HCT116 (cell line): ENCODE measurements around the gene CUX1. TPM values are rescaled to one million over a fixed set of nuclear protein-coding genes. Genes with fewer than 3 reads are reported as not detected.

Source experiments
- ATAC-seq: fragments of 200-7000 bp; cut with Tn5 transposase; 2 replicates; pipeline ENCODE4 v1.9.1; 2020; ENCODE audit warnings: mild to moderate bottlenecking, moderate library complexity
- BruUV-seq: library from RNA; stranded (reverse); fragments of 400-500 nt; replicated peaks from 2 replicates; lab custom pipeline; 2021; lab: Mats Ljungman, UMichigan
- CTCF ChIA-PET: fragments of 300-600 bp; sonication (Branson Sonifier 250); formaldehyde crosslinking; loops from one replicate; lab custom pipeline; 2021; ENCODE audit warnings: antibody characterized with exemption; lab: Charles Lee
- POLR2A ChIA-PET: fragments of 300-600, 350-600 bp; sonication (Branson Sonifier 250); formaldehyde crosslinking; loops from one replicate; lab custom pipeline; 2021; ENCODE audit warnings: antibody characterized with exemption; lab: Charles Lee
- RAD21 ChIA-PET, 2 experiments: fragments of 300-600 bp; sonication (Branson Sonifier 250); formaldehyde crosslinking; loops; one replicate each; lab custom pipeline; 2023; ENCODE audit warnings: low total read pairs in 2 of 2; ENCODE audit not compliant: uncharacterized antibody in 2 of 2, unreplicated experiment in 2 of 2, low non-redundant PET in 1 of 2; lab: Charles Lee
- DNase-seq: peaks from one replicate; pipeline ENCODE4 v3.0.0-alpha.2; 2010; ENCODE audit warnings: low read depth, low spot score
- H2AFZ ChIP-seq: fragments of 200-600 bp; shearing (Covaris generic), sonication (generic); 2 replicates; pipeline ENCODE4 v1.6.1; 2017; ENCODE audit warnings: low read depth, mixed run types, mixed read lengths, antibody characterized with exemption, low read length; ENCODE audit not compliant: poor library complexity, severe bottlenecking
- H3K27ac ChIP-seq: 2 replicates; pipeline ENCODE4 v1.5.1; 2012; ENCODE audit warnings: low read depth, low read length
- H3K27me3 ChIP-seq: fragments of 200-600 bp; sonication (generic); 2 replicates; pipeline ENCODE4 v1.6.1; 2016; ENCODE audit warnings: mixed run types, low read length, mixed read lengths; ENCODE audit not compliant: insufficient read depth
- H3K36me3 ChIP-seq, 2 experiments: fragments of 200-500 bp in 1 of 2; fragments of 200-600 bp in 1 of 2; sonication (Bioruptor generic) in 1 of 2; sonication (generic) in 1 of 2; 2 replicates each; pipeline versions ENCODE4 v1.5.1 to v1.6.1; 2014 to 2016; ENCODE audit warnings: low read length in 2 of 2, inconsistent platforms in 1 of 2, mixed read lengths in 1 of 2, mixed run types in 1 of 2; ENCODE audit not compliant: insufficient read depth in 2 of 2, control insufficient read depth in 1 of 2
- H3K4me1 ChIP-seq, 2 experiments: fragments of 200-600 bp in 1 of 2; sonication (generic) in 1 of 2; 2 replicates each; pipeline versions ENCODE4 v1.5.1 to v1.6.1; 2012 to 2017; ENCODE audit warnings: low read length in 2 of 2, inconsistent platforms in 1 of 2, mild to moderate bottlenecking in 1 of 2, mixed read lengths in 1 of 2, mixed run types in 1 of 2, moderate library complexity in 1 of 2; ENCODE audit not compliant: insufficient read depth in 2 of 2, control insufficient read depth in 1 of 2
- H3K4me2 ChIP-seq: fragments of 200-600 bp; sonication (generic); 2 replicates; pipeline ENCODE4 v1.6.1; 2017; ENCODE audit warnings: mixed run types, low read length, mixed read lengths
- H3K4me3 ChIP-seq, 2 experiments: fragments of 200-600 bp in 1 of 2; sonication (generic) in 1 of 2; replicated peaks in 1 of 2; 2 replicates each; pipeline ENCODE4 v1.5.1; 2011 to 2016; ENCODE audit warnings: low read length in 2 of 2, control low read depth in 1 of 2, low read depth in 1 of 2, mild to moderate bottlenecking in 1 of 2, mixed read lengths in 1 of 2, mixed run types in 1 of 2
- H3K79me2 ChIP-seq: fragments of 200-600 bp; sonication (generic); 2 replicates; pipeline ENCODE4 v1.6.1; 2017; ENCODE audit warnings: mild to moderate bottlenecking, mixed run types, low read length, moderate library complexity, mixed read lengths; ENCODE audit not compliant: insufficient read depth
- H3K9ac ChIP-seq: fragments of 200-600 bp; sonication (generic); 2 replicates; pipeline ENCODE4 v1.6.1; 2016; ENCODE audit warnings: low read length, mixed read lengths
- H3K9me2 ChIP-seq: fragments of 200-600 bp; sonication (generic), shearing (Covaris generic); 2 replicates; pipeline ENCODE4 v1.6.1; 2017; ENCODE audit warnings: mixed run types, mild to moderate bottlenecking, moderate library complexity; ENCODE audit not compliant: insufficient read depth
- H3K9me3 ChIP-seq, 2 experiments: fragments of 200-500 bp in 1 of 2; fragments of 200-600 bp in 1 of 2; sonication (Bioruptor generic) in 1 of 2; sonication (generic) in 1 of 2; 2 replicates each; pipeline ENCODE4 v1.6.1; 2014 to 2017; ENCODE audit warnings: low read length in 2 of 2, mixed read lengths in 2 of 2, inconsistent platforms in 1 of 2, low read depth in 1 of 2, mild to moderate bottlenecking in 1 of 2, mixed run types in 1 of 2, moderate library complexity in 1 of 2; ENCODE audit not compliant: control insufficient read depth in 1 of 2, insufficient read depth in 1 of 2
- H4K20me1 ChIP-seq: fragments of 200-600 bp; sonication (generic), shearing (Covaris generic); 2 replicates; pipeline ENCODE4 v1.6.1; 2017; ENCODE audit warnings: mixed run types, mild to moderate bottlenecking, moderate library complexity; ENCODE audit not compliant: insufficient read depth
- CBX3 ChIP-seq: IDR thresholded peaks from 2 replicates; pipeline ENCODE4 v1.6.1; 2012; ENCODE audit warnings: low read depth
- CEBPB ChIP-seq: IDR thresholded peaks from 2 replicates; pipeline ENCODE4 v1.6.1; 2012; ENCODE audit warnings: low read depth
- ELF1 ChIP-seq: IDR thresholded peaks from 2 replicates; pipeline ENCODE4 v1.6.1; 2012; ENCODE audit warnings: low read depth, borderline replicate concordance
- FOSL1 ChIP-seq: IDR thresholded peaks from 2 replicates; pipeline ENCODE4 v1.6.1; 2012; ENCODE audit warnings: low read depth
- POLR2A ChIP-seq: IDR thresholded peaks from 2 replicates; pipeline ENCODE4 v1.7.0; 2011; ENCODE audit warnings: borderline replicate concordance; ENCODE audit not compliant: insufficient read depth, insufficient read length; ENCODE audit errors: extremely low read depth
- POLR2AphosphoS5 ChIP-seq: IDR thresholded peaks from 2 replicates; pipeline ENCODE4 v1.6.1; 2011; ENCODE audit warnings: mild to moderate bottlenecking, low read depth, low read length, moderate library complexity
- SRF ChIP-seq: IDR thresholded peaks from 2 replicates; pipeline ENCODE4 v1.6.1; 2012; ENCODE audit warnings: low read depth
- ZFX ChIP-seq: fragments of 450-650 bp; IDR thresholded peaks from 2 replicates; pipeline ENCODE4 v1.6.1; 2017
- intact Hi-C: fragments of 100-400 bp; cut with micrococcal nuclease; formaldehyde crosslinking; loops from 2 replicates; pipeline ENCODE4 v1.10.0; 2022
- total RNA-seq: library from RNA; stranded (reverse); gene quantifications from one replicate; pipeline ENCODE4 v1.2.1, GENCODE V29; 2021; ENCODE audit not compliant: unreplicated experiment
- TF ChIP-seq, protein P1 (sequence below): IDR thresholded peaks from 2 replicates; pipeline ENCODE4 v1.6.1; 2012; ENCODE audit warnings: low read depth
- TF ChIP-seq, protein P2 (sequence below), 3 experiments: fragments of 200-600 bp in 1 of 3; sonication (generic) in 1 of 3; IDR thresholded peaks in 2 of 3; conservative IDR thresholded peaks in 1 of 3; 2 replicates each; pipeline ENCODE4 v1.5.1; 2012 to 2017; ENCODE audit warnings: low read depth in 2 of 3, low read length in 2 of 3, antibody characterized with exemption in 1 of 3, borderline replicate concordance in 1 of 3, control low read depth in 1 of 3, mild to moderate bottlenecking in 1 of 3, mixed read lengths in 1 of 3, mixed run types in 1 of 3, moderate library complexity in 1 of 3; ENCODE audit not compliant: insufficient read depth in 1 of 3

CUX1 gene
- total RNA-seq, 1 experiment from 2014 or later, result 68.9 TPM

DNA sequence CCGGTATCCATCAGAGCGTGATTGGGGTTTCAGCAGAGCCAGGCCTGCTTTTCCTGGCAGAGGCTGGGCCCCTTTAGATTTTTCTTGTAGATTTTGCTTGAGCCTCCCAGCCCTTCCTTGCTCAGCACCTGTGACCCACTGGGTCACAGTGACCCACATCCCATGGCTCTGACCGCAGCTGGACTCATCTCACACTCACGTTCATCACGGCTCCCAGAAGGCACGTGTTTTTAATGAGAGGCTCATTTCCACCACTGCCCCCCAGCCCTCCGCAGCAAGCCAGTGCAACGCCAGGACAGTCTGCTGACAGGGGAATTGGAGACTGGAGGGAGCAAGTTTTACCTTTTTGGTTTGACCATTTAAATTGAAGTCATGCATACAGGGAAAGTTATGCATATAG, 155.7 kb downstream of the CUX1 start:
- DNase-seq, result no peak
- TF ChIP-seq ZFX (no peak), POLR2A (no peak), CEBPB (no peak), ELF1 (no peak), FOSL1 (no peak), POLR2AphosphoS5 (no peak), SRF (no peak), CBX3 (no peak)
- TF ChIP-seq, protein P1, sequence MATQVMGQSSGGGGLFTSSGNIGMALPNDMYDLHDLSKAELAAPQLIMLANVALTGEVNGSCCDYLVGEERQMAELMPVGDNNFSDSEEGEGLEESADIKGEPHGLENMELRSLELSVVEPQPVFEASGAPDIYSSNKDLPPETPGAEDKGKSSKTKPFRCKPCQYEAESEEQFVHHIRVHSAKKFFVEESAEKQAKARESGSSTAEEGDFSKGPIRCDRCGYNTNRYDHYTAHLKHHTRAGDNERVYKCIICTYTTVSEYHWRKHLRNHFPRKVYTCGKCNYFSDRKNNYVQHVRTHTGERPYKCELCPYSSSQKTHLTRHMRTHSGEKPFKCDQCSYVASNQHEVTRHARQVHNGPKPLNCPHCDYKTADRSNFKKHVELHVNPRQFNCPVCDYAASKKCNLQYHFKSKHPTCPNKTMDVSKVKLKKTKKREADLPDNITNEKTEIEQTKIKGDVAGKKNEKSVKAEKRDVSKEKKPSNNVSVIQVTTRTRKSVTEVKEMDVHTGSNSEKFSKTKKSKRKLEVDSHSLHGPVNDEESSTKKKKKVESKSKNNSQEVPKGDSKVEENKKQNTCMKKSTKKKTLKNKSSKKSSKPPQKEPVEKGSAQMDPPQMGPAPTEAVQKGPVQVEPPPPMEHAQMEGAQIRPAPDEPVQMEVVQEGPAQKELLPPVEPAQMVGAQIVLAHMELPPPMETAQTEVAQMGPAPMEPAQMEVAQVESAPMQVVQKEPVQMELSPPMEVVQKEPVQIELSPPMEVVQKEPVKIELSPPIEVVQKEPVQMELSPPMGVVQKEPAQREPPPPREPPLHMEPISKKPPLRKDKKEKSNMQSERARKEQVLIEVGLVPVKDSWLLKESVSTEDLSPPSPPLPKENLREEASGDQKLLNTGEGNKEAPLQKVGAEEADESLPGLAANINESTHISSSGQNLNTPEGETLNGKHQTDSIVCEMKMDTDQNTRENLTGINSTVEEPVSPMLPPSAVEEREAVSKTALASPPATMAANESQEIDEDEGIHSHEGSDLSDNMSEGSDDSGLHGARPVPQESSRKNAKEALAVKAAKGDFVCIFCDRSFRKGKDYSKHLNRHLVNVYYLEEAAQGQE, result no peak
- TF ChIP-seq, protein P2, sequence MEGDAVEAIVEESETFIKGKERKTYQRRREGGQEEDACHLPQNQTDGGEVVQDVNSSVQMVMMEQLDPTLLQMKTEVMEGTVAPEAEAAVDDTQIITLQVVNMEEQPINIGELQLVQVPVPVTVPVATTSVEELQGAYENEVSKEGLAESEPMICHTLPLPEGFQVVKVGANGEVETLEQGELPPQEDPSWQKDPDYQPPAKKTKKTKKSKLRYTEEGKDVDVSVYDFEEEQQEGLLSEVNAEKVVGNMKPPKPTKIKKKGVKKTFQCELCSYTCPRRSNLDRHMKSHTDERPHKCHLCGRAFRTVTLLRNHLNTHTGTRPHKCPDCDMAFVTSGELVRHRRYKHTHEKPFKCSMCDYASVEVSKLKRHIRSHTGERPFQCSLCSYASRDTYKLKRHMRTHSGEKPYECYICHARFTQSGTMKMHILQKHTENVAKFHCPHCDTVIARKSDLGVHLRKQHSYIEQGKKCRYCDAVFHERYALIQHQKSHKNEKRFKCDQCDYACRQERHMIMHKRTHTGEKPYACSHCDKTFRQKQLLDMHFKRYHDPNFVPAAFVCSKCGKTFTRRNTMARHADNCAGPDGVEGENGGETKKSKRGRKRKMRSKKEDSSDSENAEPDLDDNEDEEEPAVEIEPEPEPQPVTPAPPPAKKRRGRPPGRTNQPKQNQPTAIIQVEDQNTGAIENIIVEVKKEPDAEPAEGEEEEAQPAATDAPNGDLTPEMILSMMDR (IDR thresholded peaks at IDR 0.05 in 2 of 3, conservative IDR thresholded peaks at IDR 0.05 in 1 of 3; ENCODE audit: borderline replicate concordance in 1 of 3, insufficient read depth in 1 of 3, low read depth in 2 of 3, low read length in 2 of 3), result no peak
- POLR2A ChIA-PET, result no interaction called here

More for the DNA sequence above, 155.7 kb downstream of the CUX1 start:
- intact Hi-C loops, result no loop called here
- H3K4me3 ChIP-seq, result no peak overlapping the region
- ATAC-seq, result no peak
- CTCF ChIA-PET, result no interaction called here
- H2AFZ ChIP-seq, result no peak overlapping the region
- H4K20me1 ChIP-seq, result no peaks in the 10 kb centered on the region
- no peak overlapping the region for H3K4me2 ChIP-seq
- no TSS peak for BruUV-seq
- H3K9ac ChIP-seq, result no peak overlapping the region
- peaks cover 0 to 6% of the 10 kb centered on the region in 2 experiments; a peak in 2 of 4 replicates for H3K4me1 ChIP-seq
- no peaks in the 10 kb centered on the region for H3K9me3 ChIP-seq
- no peaks in the 10 kb centered on the region for H3K27me3 ChIP-seq
- peaks cover 21% of the 10 kb centered on the region for H3K79me2 ChIP-seq
- no peaks in the 10 kb centered on the region for H3K9me2 ChIP-seq
- RAD21 ChIA-PET, result no interaction called here
- no peak overlapping the region for H3K27ac ChIP-seq
- H3K36me3 ChIP-seq, result no peaks in the 10 kb centered on the region
